Osteocyte (in vitro differentiated cells): Measurements from ENCODE around the gene TMEM121. TPM values are rescaled to one million over a fixed set of nuclear protein-coding genes. Genes with fewer than 3 reads are reported as not detected.
"Not testable (repeated sequence)": the region's sequence is repeated elsewhere in the genome, so short reads cannot be mapped to it uniquely, and the experiment has no call there.

ENCODE experiments used
- DNase-seq: peaks from one replicate; pipeline ENCODE4 v3.0.0; 2021; ENCODE audit warnings: mixed read lengths; ENCODE audit not compliant: unreplicated experiment; ENCODE audit errors: extremely low spot score
- H3K27ac Mint-ChIP-seq: one replicate; pipeline ENCODE4 v1.8.0; 2021; ENCODE audit warnings: mild to moderate bottlenecking, mixed read lengths; ENCODE audit not compliant: unreplicated experiment
- H3K27me3 Mint-ChIP-seq: one replicate; pipeline ENCODE4 v1.8.0; 2021; ENCODE audit warnings: mixed read lengths; ENCODE audit not compliant: unreplicated experiment
- H3K36me3 Mint-ChIP-seq: one replicate; pipeline ENCODE4 v1.8.0; 2021; ENCODE audit warnings: mixed read lengths; ENCODE audit not compliant: unreplicated experiment
- H3K4me1 Mint-ChIP-seq: one replicate; pipeline ENCODE4 v1.8.0; 2021; ENCODE audit warnings: mixed read lengths; ENCODE audit not compliant: unreplicated experiment
- H3K4me3 Mint-ChIP-seq: one replicate; pipeline ENCODE4 v1.8.0; 2021; ENCODE audit warnings: mild to moderate bottlenecking, moderate library complexity, mixed read lengths; ENCODE audit not compliant: unreplicated experiment
- H3K9me3 Mint-ChIP-seq: one replicate; pipeline ENCODE4 v1.8.0; 2021; ENCODE audit warnings: mixed read lengths; ENCODE audit not compliant: unreplicated experiment
- CTCF ChIP-seq: fragments of 200-600 bp; sonication (generic); IDR thresholded peaks from 2 replicates; pipeline ENCODE4 v1.5.0; 2021; ENCODE audit warnings: antibody characterized with exemption, mild to moderate bottlenecking, moderate library complexity
- total RNA-seq: library from RNA; stranded (reverse); gene quantifications from 2 replicates; pipeline ENCODE4 v1.2.1, GENCODE V29; 2021

Gene TMEM121
- total RNA-seq, 1 donor from 2014 or later = 3.3 TPM

- Mint-ChIP-seq H3K27me3 (peaks cover 9% of the 10 kb centered on the region), H3K4me1 (no peaks in the 10 kb centered on the region), H3K27ac (no peak overlapping the region), H3K36me3 (no peaks in the 10 kb centered on the region), H3K9me3 (peaks cover 3% of the 10 kb centered on the region), H3K4me3 (no peak overlapping the region)
- peak; percentile 95 for TF ChIP-seq CTCF
- peak; percentile 90 for DNase-seq
Observed at GRCh38 chr14:105537580-105538474, 11.4 kb downstream of the TMEM121 start.

- Mint-ChIP-seq H3K4me3 (no peak overlapping the region), H3K9me3 (peaks cover 10% of the 10 kb centered on the region), H3K4me1 (no peaks in the 10 kb centered on the region), H3K27ac (no peak overlapping the region), H3K27me3 (peaks cover 13% of the 10 kb centered on the region), H3K36me3 (no peaks in the 10 kb centered on the region)
- TF ChIP-seq CTCF = no peak
- DNase-seq = no peak
Observed at GRCh38 chr14:105538481-105539049, 12.2 kb downstream of the TMEM121 start.

GRCh38 chr14:105540811-105541210, 14.4 kb downstream of the TMEM121 start:
- DNase-seq = no peak
- Mint-ChIP-seq H3K27me3 (peaks cover 16% of the 10 kb centered on the region), H3K27ac (no peak overlapping the region), H3K4me1 (no peaks in the 10 kb centered on the region), H3K36me3 (no peaks in the 10 kb centered on the region), H3K9me3 (peaks cover 13% of the 10 kb centered on the region), H3K4me3 (no peak overlapping the region)
- TF ChIP-seq CTCF = no peak

GRCh38 chr14:105541218-105541875, 15.0 kb downstream of the TMEM121 start:
- H3K27me3 Mint-ChIP-seq = peaks cover 16% of the 10 kb centered on the region
- peaks cover 13% of the 10 kb centered on the region for H3K9me3 Mint-ChIP-seq
- no peaks in the 10 kb centered on the region for H3K36me3 Mint-ChIP-seq
- TF ChIP-seq CTCF = no peak
- no peaks in the 10 kb centered on the region for H3K4me1 Mint-ChIP-seq
- H3K27ac Mint-ChIP-seq = no peak overlapping the region
- H3K4me3 Mint-ChIP-seq = no peak overlapping the region
- DNase-seq = no peak

GRCh38 chr14:105545676-105546075, 19.3 kb downstream of the TMEM121 start:
- H3K9me3 Mint-ChIP-seq = peaks cover 22% of the 10 kb centered on the region
- DNase-seq = not testable (repeated sequence)

GRCh38 chr14:105546410-105546809, 20.0 kb downstream of the TMEM121 start:
- H3K9me3 Mint-ChIP-seq = peaks cover 22% of the 10 kb centered on the region
- H3K4me1 Mint-ChIP-seq, H3K4me3 Mint-ChIP-seq, DNase-seq, H3K27ac Mint-ChIP-seq, H3K36me3 Mint-ChIP-seq: not testable (repeated sequence)
- H3K27me3 Mint-ChIP-seq = peaks cover 16% of the 10 kb centered on the region

More at GRCh38 chr14:105545676-105546075, 19.3 kb downstream of the TMEM121 start:
- H3K4me1 Mint-ChIP-seq, H3K36me3 Mint-ChIP-seq, H3K4me3 Mint-ChIP-seq, H3K27ac Mint-ChIP-seq: not testable (repeated sequence)
- H3K27me3 Mint-ChIP-seq = peaks cover 16% of the 10 kb centered on the region

GRCh38 chr14:105547072-105547471, 20.7 kb downstream of the TMEM121 start:
- not testable (repeated sequence) for H3K4me1 Mint-ChIP-seq, DNase-seq, H3K36me3 Mint-ChIP-seq, H3K27ac Mint-ChIP-seq, H3K4me3 Mint-ChIP-seq
- Mint-ChIP-seq H3K9me3 (peaks cover 22% of the 10 kb centered on the region), H3K27me3 (peaks cover 19% of the 10 kb centered on the region)
